Fibroblast of lung (primary cell): Measurements from ENCODE around the gene IGSF21. TPM values are rescaled to one million over a fixed set of nuclear protein-coding genes. Genes with fewer than 3 reads are reported as not detected.

Experiments used
- DNase-seq, 2 donors: peaks; one replicate each; pipeline versions ENCODE4 v3.0.0 to v3.0.0-alpha.2; 2010; ENCODE audit warnings: low read depth in 2 of 2
- H2AFZ ChIP-seq: 2 replicates; pipeline ENCODE4 v1.5.1; 2012; ENCODE audit warnings: low read length, control low read depth, inconsistent platforms
- H3K27ac ChIP-seq: 2 replicates; pipeline ENCODE4 v1.5.1; 2011; ENCODE audit warnings: low read length, control low read depth; ENCODE audit not compliant: insufficient read depth
- H3K27me3 ChIP-seq: 2 replicates; pipeline ENCODE4 v1.5.1; 2011; ENCODE audit warnings: mild to moderate bottlenecking, low read length; ENCODE audit not compliant: control insufficient read depth, insufficient read depth
- H3K36me3 ChIP-seq: 2 replicates; pipeline ENCODE4 v1.5.1; 2011; ENCODE audit warnings: low read length; ENCODE audit not compliant: control insufficient read depth, insufficient read depth
- H3K4me1 ChIP-seq: 2 replicates; pipeline ENCODE4 v1.5.1; 2011; ENCODE audit warnings: low read length; ENCODE audit not compliant: control insufficient read depth, insufficient read depth; ENCODE audit errors: extremely low read depth
- H3K4me2 ChIP-seq: 2 replicates; pipeline ENCODE4 v1.5.1; 2011; ENCODE audit warnings: low read length, control low read depth; ENCODE audit not compliant: insufficient read depth; ENCODE audit errors: extremely low read depth
- H3K4me3 ChIP-seq, 4 experiments: fragments of 200-600 bp in 1 of 4; sonication (generic) in 1 of 4; replicated peaks in 1 of 4; 2 replicates each; pipeline ENCODE4 v1.5.1; 2011 to 2016; ENCODE audit warnings: low read length in 4 of 4, low read depth in 3 of 4, mild to moderate bottlenecking in 3 of 4, control low read depth in 2 of 4, inconsistent platforms in 1 of 4, mixed read lengths in 1 of 4; ENCODE audit not compliant: insufficient read depth in 1 of 4; ENCODE audit errors: control extremely low read depth in 1 of 4
- H3K79me2 ChIP-seq: 2 replicates; pipeline ENCODE4 v1.5.1; 2012; ENCODE audit warnings: mild to moderate bottlenecking, low read length, inconsistent platforms; ENCODE audit not compliant: control insufficient read depth, insufficient read depth
- H3K9ac ChIP-seq: 2 replicates; pipeline ENCODE4 v1.5.1; 2011; ENCODE audit warnings: mild to moderate bottlenecking, low read length, control low read depth; ENCODE audit not compliant: insufficient read depth
- H3K9me3 ChIP-seq: 2 replicates; pipeline ENCODE4 v1.5.1; 2012; ENCODE audit warnings: low read depth, low read length; ENCODE audit not compliant: control insufficient read depth, insufficient read depth
- H4K20me1 ChIP-seq: 2 replicates; pipeline ENCODE4 v1.5.1; 2011; ENCODE audit warnings: low read length; ENCODE audit not compliant: control insufficient read depth, insufficient read depth; ENCODE audit errors: extremely low read depth
- EZH2 ChIP-seq: IDR thresholded peaks from 2 replicates; pipeline ENCODE4 v1.5.1; 2012; ENCODE audit warnings: low read length, control low read depth, mild to moderate bottlenecking; ENCODE audit errors: missing control alignments
- polyA plus RNA-seq, 2 donors: library from polyadenylated mRNA; depleted of rRNA in 1 of 2; stranded (reverse) in 1 of 2; unstranded in 1 of 2; fragments of >200 nt; gene quantifications; 2 replicates each; pipeline ENCODE4 v1.2.1, GENCODE V29; 2011 to 2012; ENCODE audit warnings: missing spikeins in 1 of 2
- total RNA-seq: library from RNA; depleted of rRNA; stranded (reverse); fragments of >200 nt; gene quantifications from 2 replicates; pipeline ENCODE4 v1.2.1, GENCODE V29; 2014
- TF ChIP-seq, protein P1 (sequence below), 2 donors: IDR thresholded peaks in 1 of 2; conservative IDR thresholded peaks in 1 of 2; 1 replicate in 1 of 2; 2 replicates in 1 of 2; pipeline ENCODE4 v1.5.1; 2011 to 2012; ENCODE audit warnings: low read length in 2 of 2, control low read depth in 1 of 2, inconsistent platforms in 1 of 2, low read depth in 1 of 2, mild to moderate bottlenecking in 1 of 2

IGSF21 gene
- total and polyA plus RNA-seq, 2 donors (not counting 1 experiment from before 2014, with no cell fraction given) = not detected

DNA sequence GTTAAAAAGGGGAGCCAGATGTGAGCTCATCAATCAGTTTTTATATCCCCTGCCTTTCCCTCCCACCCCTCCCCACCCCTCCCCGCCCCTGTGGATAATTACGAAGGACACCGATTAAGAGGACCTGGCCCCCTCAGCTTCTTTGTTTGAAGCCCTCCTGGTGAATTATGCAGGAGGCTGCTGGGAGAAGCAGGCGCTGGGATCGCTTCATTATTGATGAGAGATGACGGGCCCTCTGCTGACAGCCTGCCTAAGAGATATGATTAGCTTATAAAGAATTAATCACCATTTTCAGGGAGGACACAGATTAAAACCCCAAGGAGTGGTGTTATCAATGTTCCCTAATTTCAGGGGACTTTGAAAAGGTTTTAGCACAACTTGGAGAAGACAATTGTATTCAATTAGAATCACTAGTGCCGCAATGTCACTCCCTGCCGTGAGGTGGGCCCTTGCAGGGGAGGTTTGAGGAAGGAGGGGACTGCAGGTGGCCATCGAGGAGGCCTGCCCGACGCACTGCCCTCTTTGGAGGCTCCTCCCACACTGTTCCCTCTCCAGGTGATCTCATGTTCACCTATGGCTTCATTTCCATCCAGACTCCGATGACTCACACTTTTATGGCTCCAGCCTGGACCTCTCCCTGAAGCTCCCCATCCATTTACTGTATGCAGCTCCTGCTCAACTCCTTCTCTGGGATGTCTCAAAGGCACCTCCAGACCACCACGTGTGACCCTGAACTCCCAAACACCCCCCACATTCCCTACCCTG, 306.1 kb downstream of the IGSF21 start:
- H2AFZ ChIP-seq = no peak overlapping the region
- no peak overlapping the region for H3K9ac ChIP-seq
- H3K4me3 ChIP-seq = no peak overlapping the region
- no peaks in the 10 kb centered on the region for H3K4me1 ChIP-seq
- DNase-seq = no peak
- TF ChIP-seq, protein P1, sequence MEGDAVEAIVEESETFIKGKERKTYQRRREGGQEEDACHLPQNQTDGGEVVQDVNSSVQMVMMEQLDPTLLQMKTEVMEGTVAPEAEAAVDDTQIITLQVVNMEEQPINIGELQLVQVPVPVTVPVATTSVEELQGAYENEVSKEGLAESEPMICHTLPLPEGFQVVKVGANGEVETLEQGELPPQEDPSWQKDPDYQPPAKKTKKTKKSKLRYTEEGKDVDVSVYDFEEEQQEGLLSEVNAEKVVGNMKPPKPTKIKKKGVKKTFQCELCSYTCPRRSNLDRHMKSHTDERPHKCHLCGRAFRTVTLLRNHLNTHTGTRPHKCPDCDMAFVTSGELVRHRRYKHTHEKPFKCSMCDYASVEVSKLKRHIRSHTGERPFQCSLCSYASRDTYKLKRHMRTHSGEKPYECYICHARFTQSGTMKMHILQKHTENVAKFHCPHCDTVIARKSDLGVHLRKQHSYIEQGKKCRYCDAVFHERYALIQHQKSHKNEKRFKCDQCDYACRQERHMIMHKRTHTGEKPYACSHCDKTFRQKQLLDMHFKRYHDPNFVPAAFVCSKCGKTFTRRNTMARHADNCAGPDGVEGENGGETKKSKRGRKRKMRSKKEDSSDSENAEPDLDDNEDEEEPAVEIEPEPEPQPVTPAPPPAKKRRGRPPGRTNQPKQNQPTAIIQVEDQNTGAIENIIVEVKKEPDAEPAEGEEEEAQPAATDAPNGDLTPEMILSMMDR (conservative IDR thresholded peaks at IDR 0.05 in 1 of 2, IDR thresholded peaks at IDR 0.05 in 1 of 2; ENCODE audit: low read depth in 1 of 2, low read length in 2 of 2) = no peak
- no peak for TF ChIP-seq EZH2
- no peaks in the 10 kb centered on the region for H4K20me1 ChIP-seq
- H3K27ac ChIP-seq = no peak overlapping the region
- H3K9me3 ChIP-seq = no peaks in the 10 kb centered on the region
- no peaks in the 10 kb centered on the region for H3K79me2 ChIP-seq
- no peaks in the 10 kb centered on the region for H3K27me3 ChIP-seq
- H3K36me3 ChIP-seq = no peaks in the 10 kb centered on the region
- no peak overlapping the region for H3K4me2 ChIP-seq

DNA sequence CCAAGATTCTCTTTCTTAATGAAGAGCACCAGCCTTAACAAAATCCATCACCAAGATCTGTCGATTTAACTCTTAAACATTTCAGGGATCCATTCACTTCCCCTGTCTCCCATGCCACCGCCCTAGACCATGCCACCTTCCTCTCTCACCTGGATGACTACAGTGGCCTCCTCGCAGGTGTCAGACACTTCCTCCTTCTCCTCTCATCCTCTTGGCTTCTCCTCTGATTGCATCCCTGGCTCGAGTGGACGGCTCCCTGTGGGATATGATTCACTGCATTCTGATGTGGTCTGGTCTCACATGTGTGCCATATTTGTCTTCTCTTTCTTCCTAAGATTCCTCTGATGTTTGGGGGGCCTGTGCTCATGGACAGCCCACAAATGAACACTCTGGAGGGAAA, 306.7 kb downstream of the IGSF21 start:
- Histone ChIP-seq H3K9me3 (no peaks in the 10 kb centered on the region), H3K79me2 (no peaks in the 10 kb centered on the region), H3K4me3 (no peak overlapping the region), H3K27me3 (no peaks in the 10 kb centered on the region), H3K4me2 (no peak overlapping the region), H3K4me1 (no peaks in the 10 kb centered on the region), H3K27ac (no peak overlapping the region), H3K36me3 (no peaks in the 10 kb centered on the region), H3K9ac (no peak overlapping the region), H4K20me1 (no peaks in the 10 kb centered on the region), H2AFZ (no peak overlapping the region)
- TF ChIP-seq EZH2 = no peak
- TF ChIP-seq, protein P1 (conservative IDR thresholded peaks at IDR 0.05 in 1 of 2, IDR thresholded peaks at IDR 0.05 in 1 of 2; ENCODE audit: low read depth in 1 of 2, low read length in 2 of 2) = no peak
- no peak for DNase-seq

DNA sequence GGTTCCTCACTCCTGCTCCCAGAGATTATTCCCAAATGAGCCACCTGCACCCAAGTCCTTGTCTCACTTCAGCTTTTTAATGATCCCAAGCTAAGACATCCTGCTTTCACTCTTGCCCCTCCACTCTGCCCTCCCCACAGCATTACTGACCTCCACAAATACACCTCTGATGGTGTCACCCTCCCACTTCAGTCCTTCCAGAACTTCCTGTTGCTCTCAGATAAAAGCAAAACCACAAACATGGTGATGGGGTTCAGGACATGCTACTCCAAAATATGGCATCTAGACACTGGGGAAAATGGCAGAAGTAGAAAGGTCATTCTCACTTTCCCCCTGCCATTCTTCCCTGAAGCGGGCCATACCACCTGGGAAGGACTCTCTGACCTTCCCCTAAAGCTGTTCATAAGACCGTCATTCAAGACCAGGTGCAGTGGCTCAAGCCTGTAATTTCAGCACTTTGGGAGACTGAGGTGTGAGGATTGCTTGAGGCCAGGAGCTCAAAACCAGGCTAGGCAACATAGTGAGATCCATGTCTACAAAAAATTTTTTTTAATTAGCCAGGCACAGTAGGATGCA, 307.4 kb downstream of the IGSF21 start:
- Histone ChIP-seq H3K36me3 (no peaks in the 10 kb centered on the region), H3K27me3 (no peaks in the 10 kb centered on the region), H3K4me2 (no peak overlapping the region), H2AFZ (no peak overlapping the region), H3K79me2 (no peaks in the 10 kb centered on the region), H3K9me3 (no peaks in the 10 kb centered on the region), H4K20me1 (no peaks in the 10 kb centered on the region), H3K9ac (no peak overlapping the region), H3K4me3 (no peak overlapping the region), H3K4me1 (no peaks in the 10 kb centered on the region), H3K27ac (no peak overlapping the region)
- TF ChIP-seq, protein P1 (conservative IDR thresholded peaks at IDR 0.05 in 1 of 2, IDR thresholded peaks at IDR 0.05 in 1 of 2; ENCODE audit: low read depth in 1 of 2, low read length in 2 of 2) = no peak
- TF ChIP-seq EZH2 = no peak
- DNase-seq = no peak
